HCT116 (cell line): ENCODE data around the gene RAB3C. TPM values are rescaled to one million over a fixed set of nuclear protein-coding genes. Genes with fewer than 3 reads are reported as not detected.

ENCODE experiments used
- ATAC-seq: fragments of 200-7000 bp; cut with Tn5 transposase; 2 replicates; pipeline ENCODE4 v1.9.1; 2020; ENCODE audit warnings: mild to moderate bottlenecking, moderate library complexity
- BruUV-seq: library from RNA; stranded (reverse); fragments of 400-500 nt; replicated peaks from 2 replicates; lab custom pipeline; 2021; lab: Mats Ljungman, UMichigan
- CTCF ChIA-PET: fragments of 300-600 bp; sonication (Branson Sonifier 250); formaldehyde crosslinking; loops from one replicate; lab custom pipeline; 2021; ENCODE audit warnings: antibody characterized with exemption; lab: Charles Lee
- POLR2A ChIA-PET: fragments of 300-600, 350-600 bp; sonication (Branson Sonifier 250); formaldehyde crosslinking; loops from one replicate; lab custom pipeline; 2021; ENCODE audit warnings: antibody characterized with exemption; lab: Charles Lee
- RAD21 ChIA-PET, 2 experiments: fragments of 300-600 bp; sonication (Branson Sonifier 250); formaldehyde crosslinking; loops; one replicate each; lab custom pipeline; 2023; ENCODE audit warnings: low total read pairs in 2 of 2; ENCODE audit not compliant: uncharacterized antibody in 2 of 2, unreplicated experiment in 2 of 2, low non-redundant PET in 1 of 2; lab: Charles Lee
- DNase-seq: peaks from one replicate; pipeline ENCODE4 v3.0.0-alpha.2; 2010; ENCODE audit warnings: low read depth, low spot score
- H2AFZ ChIP-seq: fragments of 200-600 bp; shearing (Covaris generic), sonication (generic); 2 replicates; pipeline ENCODE4 v1.6.1; 2017; ENCODE audit warnings: low read depth, mixed run types, mixed read lengths, antibody characterized with exemption, low read length; ENCODE audit not compliant: poor library complexity, severe bottlenecking
- H3K27ac ChIP-seq: 2 replicates; pipeline ENCODE4 v1.5.1; 2012; ENCODE audit warnings: low read depth, low read length
- H3K27me3 ChIP-seq: fragments of 200-600 bp; sonication (generic); 2 replicates; pipeline ENCODE4 v1.6.1; 2016; ENCODE audit warnings: mixed run types, low read length, mixed read lengths; ENCODE audit not compliant: insufficient read depth
- H3K36me3 ChIP-seq, 2 experiments: fragments of 200-500 bp in 1 of 2; fragments of 200-600 bp in 1 of 2; sonication (Bioruptor generic) in 1 of 2; sonication (generic) in 1 of 2; 2 replicates each; pipeline versions ENCODE4 v1.5.1 to v1.6.1; 2014 to 2016; ENCODE audit warnings: low read length in 2 of 2, inconsistent platforms in 1 of 2, mixed read lengths in 1 of 2, mixed run types in 1 of 2; ENCODE audit not compliant: insufficient read depth in 2 of 2, control insufficient read depth in 1 of 2
- H3K4me1 ChIP-seq, 2 experiments: fragments of 200-600 bp in 1 of 2; sonication (generic) in 1 of 2; 2 replicates each; pipeline versions ENCODE4 v1.5.1 to v1.6.1; 2012 to 2017; ENCODE audit warnings: low read length in 2 of 2, inconsistent platforms in 1 of 2, mild to moderate bottlenecking in 1 of 2, mixed read lengths in 1 of 2, mixed run types in 1 of 2, moderate library complexity in 1 of 2; ENCODE audit not compliant: insufficient read depth in 2 of 2, control insufficient read depth in 1 of 2
- H3K4me2 ChIP-seq: fragments of 200-600 bp; sonication (generic); 2 replicates; pipeline ENCODE4 v1.6.1; 2017; ENCODE audit warnings: mixed run types, low read length, mixed read lengths
- H3K4me3 ChIP-seq, 2 experiments: fragments of 200-600 bp in 1 of 2; sonication (generic) in 1 of 2; replicated peaks in 1 of 2; 2 replicates each; pipeline ENCODE4 v1.5.1; 2011 to 2016; ENCODE audit warnings: low read length in 2 of 2, control low read depth in 1 of 2, low read depth in 1 of 2, mild to moderate bottlenecking in 1 of 2, mixed read lengths in 1 of 2, mixed run types in 1 of 2
- H3K79me2 ChIP-seq: fragments of 200-600 bp; sonication (generic); 2 replicates; pipeline ENCODE4 v1.6.1; 2017; ENCODE audit warnings: mild to moderate bottlenecking, mixed run types, low read length, moderate library complexity, mixed read lengths; ENCODE audit not compliant: insufficient read depth
- H3K9ac ChIP-seq: fragments of 200-600 bp; sonication (generic); 2 replicates; pipeline ENCODE4 v1.6.1; 2016; ENCODE audit warnings: low read length, mixed read lengths
- H3K9me2 ChIP-seq: fragments of 200-600 bp; sonication (generic), shearing (Covaris generic); 2 replicates; pipeline ENCODE4 v1.6.1; 2017; ENCODE audit warnings: mixed run types, mild to moderate bottlenecking, moderate library complexity; ENCODE audit not compliant: insufficient read depth
- H3K9me3 ChIP-seq, 2 experiments: fragments of 200-500 bp in 1 of 2; fragments of 200-600 bp in 1 of 2; sonication (Bioruptor generic) in 1 of 2; sonication (generic) in 1 of 2; 2 replicates each; pipeline ENCODE4 v1.6.1; 2014 to 2017; ENCODE audit warnings: low read length in 2 of 2, mixed read lengths in 2 of 2, inconsistent platforms in 1 of 2, low read depth in 1 of 2, mild to moderate bottlenecking in 1 of 2, mixed run types in 1 of 2, moderate library complexity in 1 of 2; ENCODE audit not compliant: control insufficient read depth in 1 of 2, insufficient read depth in 1 of 2
- H4K20me1 ChIP-seq: fragments of 200-600 bp; sonication (generic), shearing (Covaris generic); 2 replicates; pipeline ENCODE4 v1.6.1; 2017; ENCODE audit warnings: mixed run types, mild to moderate bottlenecking, moderate library complexity; ENCODE audit not compliant: insufficient read depth
- CTCF ChIP-seq, 3 experiments: fragments of 200-600 bp in 1 of 3; sonication (generic) in 1 of 3; IDR thresholded peaks in 2 of 3; conservative IDR thresholded peaks in 1 of 3; 2 replicates each; pipeline ENCODE4 v1.5.1; 2012 to 2017; ENCODE audit warnings: low read depth in 2 of 3, low read length in 2 of 3, antibody characterized with exemption in 1 of 3, borderline replicate concordance in 1 of 3, control low read depth in 1 of 3, mild to moderate bottlenecking in 1 of 3, mixed read lengths in 1 of 3, mixed run types in 1 of 3, moderate library complexity in 1 of 3; ENCODE audit not compliant: insufficient read depth in 1 of 3
- JUND ChIP-seq: IDR thresholded peaks from 2 replicates; pipeline ENCODE4 v1.6.1; 2012
- REST ChIP-seq: IDR thresholded peaks from 2 replicates; pipeline ENCODE4 v1.6.1; 2012; ENCODE audit warnings: low read depth
- SIN3A ChIP-seq: IDR thresholded peaks from 2 replicates; pipeline ENCODE4 v1.6.1; 2012; ENCODE audit warnings: low read depth
- TCF7L2 ChIP-seq: IDR thresholded peaks from 2 replicates; pipeline ENCODE4 v1.7.0; 2011; ENCODE audit warnings: borderline replicate concordance, inconsistent platforms; ENCODE audit not compliant: insufficient read depth, insufficient read length; ENCODE audit errors: extremely low read depth
- intact Hi-C: fragments of 100-400 bp; cut with micrococcal nuclease; formaldehyde crosslinking; loops from 2 replicates; pipeline ENCODE4 v1.10.0; 2022
- total RNA-seq: library from RNA; stranded (reverse); gene quantifications from one replicate; pipeline ENCODE4 v1.2.1, GENCODE V29; 2021; ENCODE audit not compliant: unreplicated experiment

Gene RAB3C
- total RNA-seq, 1 experiment from 2014 or later = not detected

- no peak overlapping the region for H3K27ac ChIP-seq
Measured at GRCh38 chr5:58765058-58765457, 182.2 kb downstream of the RAB3C start.

More at GRCh38 chr5:58765058-58765457, 182.2 kb downstream of the RAB3C start:
- H3K9ac ChIP-seq = no peak overlapping the region
- ChIA-PET RAD21 (no interaction called here), POLR2A (no interaction called here), CTCF (no interaction called here)
- H3K9me2 ChIP-seq = no peaks in the 10 kb centered on the region
- ATAC-seq (no peak), DNase-seq (no peak)
- no TSS peak for BruUV-seq
- H2AFZ ChIP-seq = no peak overlapping the region
- no peaks in the 10 kb centered on the region for H3K36me3 ChIP-seq
- peaks cover 10% of the 10 kb centered on the region for H3K27me3 ChIP-seq
- TF ChIP-seq SIN3A = no peak
- no peak for TF ChIP-seq CTCF (IDR thresholded peaks at IDR 0.05 in 2 of 3, conservative IDR thresholded peaks at IDR 0.05 in 1 of 3; ENCODE audit: borderline replicate concordance in 1 of 3, insufficient read depth in 1 of 3, low read depth in 2 of 3, low read length in 2 of 3)
- no peak for TF ChIP-seq REST
- TF ChIP-seq TCF7L2 = no peak
- no peak for TF ChIP-seq JUND
- no peaks in the 10 kb centered on the region for H4K20me1 ChIP-seq
- H3K4me3 ChIP-seq = no peak overlapping the region
- intact Hi-C loops = no loop called here
- no peak overlapping the region for H3K4me2 ChIP-seq
- H3K9me3 ChIP-seq = no peaks in the 10 kb centered on the region
- H3K4me1 ChIP-seq = no peaks in the 10 kb centered on the region
- no peaks in the 10 kb centered on the region for H3K79me2 ChIP-seq
